GM21723 (cell line): ENCODE measurements around the gene SSC5D.

Experiments
- ATAC-seq: cut with Tn5 transposase; IDR thresholded peaks from one replicate; pipeline ENCODE4 v1.9.1; 2021; ENCODE audit warnings: mild to moderate bottlenecking, moderate library complexity; ENCODE audit not compliant: unreplicated experiment

SSC5D gene

DNA sequence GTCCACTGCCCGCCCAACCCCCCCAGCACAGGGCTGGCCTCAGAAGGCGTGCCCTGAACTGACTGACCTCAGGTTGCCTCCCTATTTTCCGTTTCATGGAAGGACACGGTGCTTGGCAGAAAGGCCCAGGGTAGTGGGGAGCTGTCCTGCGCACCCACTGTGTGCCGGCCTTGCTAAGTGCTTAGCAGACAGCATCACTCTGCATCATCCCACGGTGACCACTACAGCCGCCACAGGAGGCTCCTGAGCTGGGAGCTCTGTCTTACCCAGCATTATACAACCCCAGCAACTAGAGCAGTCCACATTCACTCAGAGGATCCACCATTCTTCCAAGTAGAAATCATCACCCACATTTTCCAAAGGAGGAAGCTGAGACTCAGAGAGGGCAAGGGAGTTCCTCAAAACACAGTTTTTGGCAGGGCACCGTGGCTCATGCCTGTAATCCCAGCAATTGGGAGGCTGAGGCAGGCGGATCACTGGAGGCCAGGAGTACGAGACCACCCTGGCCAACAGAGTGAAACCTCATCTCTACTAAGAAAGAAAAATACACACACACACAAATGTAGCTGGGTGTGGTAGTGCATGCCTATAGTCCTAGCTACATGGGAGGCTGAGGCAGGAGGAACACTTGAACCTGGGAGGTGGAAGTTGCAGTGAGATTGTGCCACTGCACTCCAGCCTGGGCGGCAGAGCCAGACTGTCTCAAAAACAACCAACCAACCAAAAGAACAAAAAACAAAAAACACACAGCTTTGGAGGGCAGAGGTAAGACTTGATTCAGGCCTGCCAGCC is 47.1 kb downstream of the SSC5D start:
- ATAC-seq, result no peak

- no peak for ATAC-seq
Measured at GRCh38 chr19:55535965-55536350, 47.7 kb downstream of the SSC5D start.

DNA sequence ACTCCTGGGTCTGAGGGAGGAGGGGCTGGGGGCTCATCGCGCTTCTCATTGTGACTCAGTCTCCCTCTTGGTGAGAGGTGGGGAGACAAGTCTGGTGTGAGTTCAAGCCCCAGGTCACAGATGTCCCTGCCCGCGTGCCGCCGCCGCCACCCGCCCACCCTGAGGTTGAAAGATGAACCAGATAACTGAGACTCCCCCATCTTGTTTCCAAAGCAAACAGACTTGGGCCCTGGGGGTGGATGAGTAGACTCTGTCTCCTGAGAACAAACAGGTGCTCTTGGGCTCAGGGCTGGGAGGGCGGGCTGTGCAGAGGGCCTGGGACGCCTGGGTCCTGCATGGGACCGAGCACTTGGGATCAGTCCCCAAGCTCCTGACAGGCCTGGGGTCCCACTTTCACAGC is 48.1 kb downstream of the SSC5D start:
- no peak for ATAC-seq

GRCh38 chr19:55536951-55537740 is 48.9 kb downstream of the SSC5D start, which contains the start of gene SBK2:
Gene SBK2 (minus strand): TSS chr19:55537133. CDS start chr19:55536294, 839 bp downstream.
- no peak for ATAC-seq

GRCh38 chr19:55537741-55538111 is 49.5 kb downstream of the SSC5D start:
- no peak for ATAC-seq

DNA sequence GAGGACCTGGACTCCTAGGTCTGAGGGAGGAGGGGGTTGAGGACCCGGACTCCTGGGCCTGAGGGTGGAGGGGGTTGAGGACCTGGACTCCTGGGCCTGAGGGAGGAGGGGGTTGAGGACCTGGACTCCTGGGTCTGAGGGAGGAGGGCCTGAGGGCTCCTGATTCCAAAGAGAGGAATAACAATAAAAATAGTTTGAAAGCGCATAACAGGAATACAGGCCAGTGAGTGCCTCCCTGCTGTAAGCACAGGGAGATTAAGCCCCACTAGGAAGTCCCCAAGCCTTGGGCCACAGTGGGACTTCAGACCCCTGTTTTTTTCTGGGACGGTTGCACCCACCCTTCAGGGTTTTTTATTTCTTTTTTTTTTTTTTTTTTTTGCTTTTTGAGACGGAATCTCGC is 49.9 kb downstream of the SSC5D start:
- ATAC-seq, result no peak

DNA sequence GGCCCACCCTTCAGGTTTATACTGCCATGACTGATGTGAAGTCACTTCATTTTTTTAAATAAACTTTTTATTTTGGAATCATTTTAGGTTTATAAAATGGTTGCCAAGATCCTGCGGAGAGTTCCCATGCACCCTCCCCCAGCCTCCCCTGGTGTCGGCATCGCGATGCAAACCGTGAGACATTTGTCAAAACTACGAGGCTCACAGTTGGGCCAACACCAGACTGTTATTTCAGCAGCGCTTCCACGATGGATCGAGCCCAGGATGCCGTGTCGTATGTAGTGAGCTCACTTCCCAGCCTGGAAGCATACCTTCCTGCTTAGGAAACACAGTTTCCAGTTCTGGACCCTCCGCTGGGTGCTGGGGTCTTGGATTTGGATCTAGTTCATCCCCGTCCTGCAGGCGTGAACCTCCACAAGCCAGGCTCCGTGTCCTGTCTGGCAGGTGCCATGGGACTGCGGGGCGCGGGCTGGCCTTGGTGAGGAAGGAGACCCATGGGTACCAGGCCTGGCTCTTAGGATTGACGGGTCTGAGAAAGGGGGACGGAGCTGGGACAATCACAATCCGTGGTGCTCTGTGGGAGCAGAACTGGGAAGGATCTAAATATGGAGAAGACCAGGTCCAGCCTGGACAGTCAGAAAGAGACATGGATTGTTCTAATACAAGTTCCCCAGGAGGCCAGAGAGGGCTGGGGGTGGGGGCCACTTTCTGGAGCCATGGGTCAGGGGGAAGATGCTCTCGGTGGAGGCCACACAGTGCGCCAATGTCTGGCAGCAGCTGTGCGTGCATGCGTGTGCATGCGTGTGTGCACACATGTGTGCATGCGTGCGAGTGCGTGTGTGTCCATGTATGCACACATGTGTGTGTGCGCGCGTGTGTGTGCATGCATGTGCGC is 51.1 kb downstream of the SSC5D start:
- no peak for ATAC-seq

DNA sequence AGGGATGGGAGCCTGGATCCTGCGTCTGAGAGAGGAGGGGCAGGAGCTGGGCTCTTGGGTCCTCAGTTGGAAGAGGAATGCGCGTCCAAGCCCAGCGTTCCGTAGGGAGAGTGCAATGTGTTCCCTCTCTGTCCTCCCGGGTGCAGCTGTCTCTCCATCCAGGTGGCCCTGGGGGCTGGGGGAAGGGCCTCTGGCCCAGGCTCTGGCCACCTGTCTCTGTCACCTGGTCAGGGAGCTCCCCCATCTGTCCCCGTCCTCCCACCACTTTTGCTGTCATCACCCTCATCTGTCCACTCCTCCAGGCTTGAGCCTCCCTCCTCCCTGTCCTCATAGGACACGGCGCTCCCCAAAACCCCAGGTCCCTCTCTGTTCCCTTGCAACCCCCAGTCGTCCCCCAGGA is 52.4 kb downstream of the SSC5D start:
- no peak for ATAC-seq

DNA sequence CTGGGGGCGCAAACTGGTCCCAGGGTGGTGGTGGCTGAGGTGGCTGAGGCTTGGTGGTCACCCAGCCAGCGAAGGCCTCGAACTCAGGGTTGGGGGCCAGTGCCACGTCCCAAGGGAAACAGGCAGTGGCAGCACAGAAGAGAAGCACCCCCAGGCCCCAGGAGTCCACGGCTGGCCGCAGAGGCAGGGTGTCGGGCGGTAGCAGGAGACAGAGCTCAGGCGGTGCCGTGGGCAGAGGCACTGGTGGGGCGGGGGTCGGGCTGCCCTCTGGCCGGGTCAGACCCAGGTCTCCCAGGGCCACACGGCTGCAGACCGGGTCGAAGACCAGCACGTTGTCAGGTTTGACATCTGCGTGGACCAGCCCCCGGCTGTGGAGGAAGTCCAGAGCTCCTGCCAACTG is 52.9 kb downstream of the SSC5D start:
- no peak for ATAC-seq

- no peak for ATAC-seq
Measured at GRCh38 chr19:55542292-55542855, 54.1 kb downstream of the SSC5D start.

DNA sequence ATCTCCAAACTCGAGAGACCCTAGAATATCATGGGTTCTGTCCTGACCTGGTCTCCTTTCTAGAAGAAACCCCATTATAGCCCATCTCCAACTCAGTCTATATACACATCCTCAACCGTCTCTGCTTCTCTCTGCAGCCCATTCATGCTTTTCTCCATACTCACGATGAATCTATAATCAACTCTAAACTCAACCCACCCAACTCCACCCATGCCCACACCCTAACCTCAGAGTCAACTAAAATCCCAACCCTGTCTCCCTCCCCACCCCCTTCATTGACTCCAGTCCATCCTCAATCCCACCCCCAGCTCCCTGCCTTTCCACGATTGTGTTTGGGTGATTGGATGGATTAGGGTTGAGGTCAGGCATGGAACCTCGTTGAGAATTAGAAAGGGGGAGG is 55.3 kb downstream of the SSC5D start:
- no peak for ATAC-seq

DNA sequence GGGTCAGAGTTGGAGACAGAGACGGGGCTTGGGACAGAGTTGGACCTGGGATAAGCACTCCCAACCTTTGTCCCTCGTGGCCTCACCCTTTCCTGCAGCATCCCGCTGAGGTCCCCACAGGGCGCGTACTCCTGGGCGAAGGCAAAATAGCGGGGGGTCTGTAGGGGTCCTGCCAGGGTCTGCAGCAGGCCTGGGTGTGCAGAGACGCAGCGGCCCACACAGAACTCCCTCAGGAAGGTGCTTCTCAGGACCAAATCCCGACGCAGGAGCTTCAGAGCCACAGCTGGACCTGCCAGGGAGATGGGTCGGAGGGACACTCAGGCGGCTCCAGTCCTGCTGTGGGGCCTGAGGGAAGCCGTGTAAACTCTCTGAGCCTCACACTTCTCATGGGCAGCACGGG is 55.8 kb downstream of the SSC5D start:
- ATAC-seq, result no peak

DNA sequence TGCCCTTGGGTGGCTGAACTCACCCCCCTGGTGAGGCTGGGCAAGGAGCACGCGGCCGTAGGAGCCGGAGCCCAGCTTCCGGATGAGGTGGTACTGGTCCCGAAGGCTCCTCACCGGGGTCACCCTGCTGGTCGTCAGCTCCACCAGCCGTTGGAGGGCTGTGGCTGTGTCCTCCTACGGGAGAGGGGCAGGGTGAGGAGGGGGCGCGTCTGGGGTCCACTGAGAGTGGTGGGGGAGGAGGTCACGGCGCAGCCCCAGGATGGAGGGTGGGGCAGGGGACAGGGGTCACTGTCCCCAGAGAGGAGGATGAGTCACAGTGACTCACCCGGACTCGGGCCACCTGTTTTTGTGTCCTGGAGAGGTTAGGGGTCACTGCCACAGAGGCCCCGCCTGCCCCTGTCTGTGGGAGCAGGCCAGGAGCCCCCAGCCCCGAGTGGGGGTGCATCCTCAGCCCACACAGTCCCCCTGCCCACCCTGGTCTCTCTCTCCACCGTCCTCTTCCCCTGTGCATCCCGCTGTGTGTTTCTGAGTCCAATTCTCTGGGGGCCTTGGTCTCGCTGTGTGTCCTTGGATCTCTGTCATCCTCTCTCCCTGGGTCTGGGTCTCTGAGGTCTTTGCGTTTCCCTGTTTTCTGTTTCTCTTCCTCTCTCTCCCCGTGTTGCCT is 56.7 kb downstream of the SSC5D start:
- ATAC-seq, result no peak

DNA sequence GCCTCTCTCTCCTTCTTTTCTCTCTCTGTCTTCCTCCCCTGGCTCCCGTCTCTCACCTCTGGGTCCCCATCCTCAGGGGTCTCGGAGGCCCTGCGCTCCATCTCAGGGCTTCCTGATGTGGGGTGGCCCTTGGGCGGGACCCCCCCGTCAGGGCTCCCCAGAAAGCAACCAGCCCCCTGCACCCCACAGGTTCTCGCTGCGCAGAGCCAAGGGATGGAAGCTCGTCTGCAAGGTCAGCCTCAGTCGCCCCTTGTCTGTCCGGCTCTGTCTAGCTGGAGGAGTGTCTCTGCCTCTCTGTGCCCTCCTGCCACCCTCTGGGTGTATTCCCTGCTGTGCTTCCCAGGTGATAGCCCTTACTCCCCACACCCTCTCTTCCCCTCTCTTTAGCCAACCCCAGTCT is 57.2 kb downstream of the SSC5D start, which contains the start of gene SBK3:
SBK3 (minus strand) TSS at position 101 of the 400 bp plus-strand sequence; CDS start at position 101, 0 bp downstream.
- no peak for ATAC-seq

DNA sequence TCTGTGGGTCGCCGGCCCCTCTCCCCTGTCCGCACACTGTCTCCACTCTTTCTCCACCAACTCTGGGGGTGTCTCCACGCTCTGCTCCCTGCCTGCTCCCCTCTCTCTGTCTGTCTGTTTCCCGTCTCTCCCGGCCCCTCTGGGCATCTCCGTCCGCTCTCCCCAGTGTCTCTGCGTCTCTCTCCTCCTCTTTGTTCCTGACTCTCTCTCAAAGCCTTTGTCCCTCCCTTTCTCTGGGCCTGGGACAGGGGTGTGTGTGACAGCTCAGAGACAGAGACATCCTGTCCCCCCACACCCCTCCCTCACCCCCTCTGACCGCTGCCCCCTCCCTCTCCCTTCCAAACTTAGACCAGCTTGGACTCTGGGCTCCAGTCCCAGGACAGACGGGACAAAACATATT is 57.8 kb downstream of the SSC5D start:
- no peak for ATAC-seq

DNA sequence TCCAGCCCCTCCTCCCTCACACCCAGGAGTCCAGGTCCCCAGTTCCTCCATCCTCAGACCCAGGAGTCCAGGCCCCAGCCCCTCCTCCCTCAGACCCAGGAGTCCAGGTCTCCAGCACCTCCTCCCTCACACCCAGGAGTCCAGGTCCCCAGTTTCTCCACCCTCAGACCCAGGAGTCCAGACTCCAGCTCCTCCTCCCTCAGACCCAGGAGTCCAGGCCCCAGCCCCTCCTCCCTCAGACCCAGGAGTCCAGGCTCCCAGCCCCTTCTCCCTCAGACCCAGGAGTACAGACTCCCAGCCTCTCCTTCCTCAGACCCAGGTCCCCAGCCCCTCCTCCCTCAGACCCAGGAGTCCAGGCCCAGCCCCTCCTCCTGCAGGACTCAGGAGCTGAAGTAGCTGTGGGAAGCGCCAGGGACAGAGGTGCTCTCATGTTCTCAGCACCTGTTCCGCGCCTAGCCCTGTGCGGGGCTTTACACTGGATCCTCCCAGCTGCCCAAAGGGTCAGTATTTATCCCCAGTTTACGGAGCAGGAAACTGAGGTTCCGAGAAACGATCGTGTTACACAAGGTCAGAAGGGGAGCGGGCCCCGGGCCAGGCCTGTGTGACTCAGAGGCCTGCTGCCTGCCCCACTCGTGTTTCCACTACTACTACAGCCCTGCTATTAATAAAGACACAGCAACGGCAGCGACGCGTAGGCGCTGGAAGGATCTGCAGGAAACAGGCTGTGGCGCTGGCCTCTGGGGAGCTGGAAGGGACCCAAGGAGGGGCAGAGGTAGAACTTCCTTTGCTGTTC is 58.8 kb downstream of the SSC5D start:
- ATAC-seq, result no peak

GRCh38 chr19:55549500-55550320 is 61.5 kb downstream of the SSC5D start:
- ATAC-seq, result no peak

GRCh38 chr19:55550321-55550650 is 62.0 kb downstream of the SSC5D start:
- no peak for ATAC-seq

- no peak for ATAC-seq
Measured at GRCh38 chr19:55552206-55552605, 64.0 kb downstream of the SSC5D start.
